GM19372 (cell line): Measurements from ENCODE around the gene ANKRD6.

Source experiments
- ATAC-seq: cut with Tn5 transposase; IDR thresholded peaks from one replicate; pipeline ENCODE4 v1.9.1; 2021; ENCODE audit warnings: mild to moderate bottlenecking, low read depth, moderate library complexity; ENCODE audit not compliant: unreplicated experiment

Gene ANKRD6

DNA sequence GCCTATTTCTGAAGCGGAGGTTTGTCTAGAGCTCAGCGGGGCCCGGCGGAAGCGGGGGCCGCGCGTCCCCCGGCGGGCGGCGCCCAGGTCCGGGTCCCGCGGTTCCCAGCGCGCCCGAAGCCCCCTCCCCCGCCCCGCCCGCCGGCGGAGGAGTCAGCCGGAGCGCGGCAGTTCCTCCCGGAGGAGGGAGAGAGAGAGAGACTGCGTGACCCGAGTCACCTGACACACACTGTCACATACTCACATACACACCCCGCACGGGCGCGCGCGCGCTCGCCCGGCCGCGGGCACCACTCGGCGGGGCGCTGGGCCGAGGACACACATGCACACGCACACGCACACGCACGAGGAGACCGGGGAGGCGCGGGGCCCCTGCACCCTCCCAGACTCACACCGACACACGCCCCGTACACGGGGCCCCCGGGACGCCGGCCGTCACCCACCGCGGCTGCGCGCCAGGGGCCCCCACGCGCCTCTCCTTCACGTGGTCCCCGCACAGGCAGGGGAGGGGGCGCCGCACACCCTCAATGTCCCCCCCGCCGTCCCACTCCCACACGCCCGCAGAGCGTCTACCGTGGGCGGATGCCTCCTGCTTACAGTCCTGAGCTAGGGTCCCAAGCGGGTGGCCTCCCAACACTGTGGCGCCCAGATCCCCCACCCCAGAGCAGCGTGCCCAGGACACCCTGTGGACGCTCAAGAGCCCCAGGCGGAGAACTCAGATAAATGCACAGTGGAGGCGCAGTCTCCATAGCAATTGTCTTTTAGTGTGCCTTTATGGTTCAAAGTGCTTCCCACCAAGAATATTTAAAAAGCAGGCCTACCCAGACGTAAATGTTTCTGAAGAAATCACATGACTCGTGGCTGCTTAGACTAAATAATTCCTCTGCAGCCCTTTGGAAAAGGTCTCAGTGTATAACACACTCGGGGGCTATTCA is 20.6 kb upstream of the ANKRD6 start, which contains the start of gene RRAGD:
RRAGD (minus strand) TSS at position 203 of the 935 bp plus-strand sequence. CDS start 280 bp downstream, outside the sequence.
- ATAC-seq = peak; percentile 73

- no peak for ATAC-seq
These were observed 19.9 kb upstream of the ANKRD6 start for GRCh38 chr6:89413006-89413400.

GRCh38 chr6:89414215-89414614 is 18.7 kb upstream of the ANKRD6 start:
- no peak for ATAC-seq

DNA sequence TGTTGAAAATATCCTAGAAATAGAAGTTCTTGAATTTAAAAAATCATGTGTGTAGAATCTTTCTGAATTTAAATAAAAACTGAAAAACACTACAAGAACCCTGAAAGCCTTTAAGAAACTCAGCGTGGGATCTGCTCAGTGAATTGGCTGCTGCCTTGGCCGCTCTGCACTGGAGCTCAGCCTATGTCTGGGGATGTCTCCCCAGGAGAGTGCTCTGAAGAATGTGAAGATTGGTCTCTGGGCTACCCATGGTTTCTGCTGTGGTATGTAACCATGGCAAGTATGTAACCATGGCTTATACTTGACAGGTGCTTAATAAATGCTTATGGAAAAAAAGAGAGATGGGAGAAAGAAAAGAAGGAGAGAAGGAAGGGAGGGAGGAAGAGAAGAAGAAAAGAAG is 17.8 kb upstream of the ANKRD6 start:
- no peak for ATAC-seq

GRCh38 chr6:89416796-89417195 is 16.2 kb upstream of the ANKRD6 start:
- ATAC-seq = no peak

DNA sequence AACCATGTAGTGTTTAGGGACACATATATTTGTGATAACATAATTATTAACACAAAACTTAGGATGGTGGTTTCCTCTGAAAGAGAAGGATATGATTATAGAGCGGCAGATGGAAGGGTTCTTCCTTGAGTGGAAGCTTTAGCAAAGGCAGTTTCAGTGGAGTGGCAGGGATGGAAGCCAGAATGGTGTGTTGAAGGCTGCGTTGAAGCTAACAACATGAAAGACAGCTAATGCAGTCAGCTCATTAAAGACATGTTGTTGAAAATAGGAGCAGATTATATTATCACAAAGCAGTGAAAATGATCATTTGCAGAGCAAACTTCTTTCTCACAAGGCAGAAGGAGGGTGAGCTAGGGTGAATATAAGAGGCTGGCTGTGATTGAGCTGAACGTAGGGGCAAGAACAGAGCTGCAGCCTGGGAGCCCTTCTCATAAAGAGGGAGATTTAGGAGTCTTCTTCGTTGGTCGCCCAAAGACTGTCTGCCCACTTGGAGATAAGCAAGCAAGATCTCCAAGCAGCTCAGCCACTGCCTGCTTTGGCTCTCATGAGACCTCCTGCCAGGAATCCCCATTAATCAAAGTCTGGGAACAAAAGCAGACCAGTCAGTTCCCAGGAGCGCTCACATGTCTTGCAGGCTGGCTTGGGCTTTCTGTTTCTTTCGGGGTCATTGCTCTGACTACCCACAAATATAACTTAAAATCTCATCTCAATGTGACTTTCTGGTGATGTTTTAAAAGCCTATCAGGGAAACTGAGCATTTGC is 2.6 kb upstream of the ANKRD6 start:
- ATAC-seq = no peak

- no peak for ATAC-seq
These were observed 549 bp downstream of the ANKRD6 start for GRCh38 chr6:89433252-89434149.

GRCh38 chr6:89434150-89434499 is 1.2 kb downstream of the ANKRD6 start:
- ATAC-seq = no peak

- no peak for ATAC-seq
These were observed 2.0 kb downstream of the ANKRD6 start for GRCh38 chr6:89434954-89435353.

GRCh38 chr6:89436226-89436625 is 3.3 kb downstream of the ANKRD6 start:
- ATAC-seq = no peak

DNA sequence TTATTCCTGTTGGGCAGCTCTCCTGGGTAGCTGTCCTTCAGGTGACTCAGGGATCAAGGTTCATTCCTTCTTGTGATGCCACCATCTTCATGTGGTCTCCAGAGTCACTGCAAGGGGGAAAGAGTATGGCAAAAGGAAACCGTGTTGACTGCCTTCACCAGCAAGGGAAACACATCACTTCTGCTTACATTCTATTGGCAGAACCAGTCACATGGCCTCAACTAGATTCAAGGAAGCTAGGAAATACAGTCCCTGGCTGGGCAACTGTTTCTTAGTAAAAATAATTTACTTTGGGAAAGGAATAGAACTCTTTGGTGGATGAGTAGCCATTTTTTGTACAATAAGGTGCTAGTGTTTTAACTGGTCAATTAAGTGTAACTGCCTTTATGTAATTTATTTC is 5.3 kb downstream of the ANKRD6 start:
- no peak for ATAC-seq

GRCh38 chr6:89439014-89439413 is 6.1 kb downstream of the ANKRD6 start:
- ATAC-seq = no peak

- no peak for ATAC-seq
These were observed 7.2 kb downstream of the ANKRD6 start for GRCh38 chr6:89440200-89440599.

GRCh38 chr6:89443658-89444057 is 10.7 kb downstream of the ANKRD6 start:
- ATAC-seq = no peak

DNA sequence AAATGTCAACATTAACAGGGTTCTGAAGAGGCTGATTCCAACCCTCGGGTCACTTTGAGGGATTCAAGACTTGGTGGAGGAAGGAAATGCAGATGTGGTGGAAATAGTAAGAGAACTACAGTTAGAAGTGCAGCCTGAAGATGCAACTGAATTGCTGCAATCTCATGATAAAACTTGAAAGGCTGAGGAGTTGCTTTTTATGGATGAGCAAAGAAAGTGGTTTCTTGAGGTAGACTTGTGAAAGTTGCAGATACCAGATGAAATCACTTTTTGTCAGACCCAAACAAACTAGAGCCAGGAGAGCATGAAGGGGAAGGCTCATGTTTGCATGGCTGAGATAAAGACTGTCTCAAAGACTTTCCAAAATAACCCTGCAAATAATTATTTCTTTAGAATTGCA is 16.2 kb downstream of the ANKRD6 start:
- ATAC-seq = no peak

GRCh38 chr6:89452281-89452680 is 19.3 kb downstream of the ANKRD6 start:
- no peak for ATAC-seq

- no peak for ATAC-seq
These were observed 21.3 kb downstream of the ANKRD6 start for GRCh38 chr6:89454300-89454699.

DNA sequence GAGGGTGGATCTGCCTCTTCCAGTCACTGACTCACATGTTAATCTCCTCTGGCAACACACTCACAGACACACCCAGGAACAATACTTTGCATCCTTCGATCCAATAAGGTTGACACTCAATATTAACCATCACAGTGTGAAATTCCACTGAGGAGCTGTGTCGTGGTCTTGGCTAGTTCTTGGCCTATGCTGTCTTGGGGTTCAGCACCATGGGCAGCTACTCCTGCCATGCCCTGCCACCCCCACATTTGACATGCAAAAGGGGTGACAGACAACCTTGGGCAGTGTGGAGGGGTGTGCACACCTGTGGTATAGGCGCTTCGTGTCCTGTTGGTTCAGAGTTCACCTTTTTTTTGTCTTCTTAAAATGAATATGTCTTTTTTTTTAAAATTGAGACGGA is 25.8 kb downstream of the ANKRD6 start:
- no peak for ATAC-seq

GRCh38 chr6:89459501-89459900 is 26.5 kb downstream of the ANKRD6 start:
- no peak for ATAC-seq

- no peak for ATAC-seq
These were observed 27.8 kb downstream of the ANKRD6 start for GRCh38 chr6:89460713-89461112.

- no peak for ATAC-seq
These were observed 29.6 kb downstream of the ANKRD6 start for GRCh38 chr6:89462503-89462902.
